Activated naive CD8-positive, alpha-beta T cell (primary cell): ENCODE measurements around the gene TMED1.
"Not testable (repeated sequence)": the region's sequence is repeated elsewhere in the genome, so short reads cannot be mapped to it uniquely, and the experiment has no call there.

Experiments used
- H3K27ac Mint-ChIP-seq: one replicate; pipeline ENCODE4 v1.8.0; 2021; ENCODE audit warnings: mixed read lengths
- H3K27me3 Mint-ChIP-seq: one replicate; pipeline ENCODE4 v1.8.0; 2021; ENCODE audit warnings: mixed read lengths
- H3K36me3 Mint-ChIP-seq: one replicate; pipeline ENCODE4 v1.8.0; 2021; ENCODE audit warnings: mixed read lengths
- H3K4me1 Mint-ChIP-seq: one replicate; pipeline ENCODE4 v1.8.0; 2021; ENCODE audit warnings: low read depth, mixed read lengths
- H3K4me3 Mint-ChIP-seq: one replicate; pipeline ENCODE4 v1.8.0; 2021; ENCODE audit warnings: mild to moderate bottlenecking, mixed read lengths
- H3K9me3 Mint-ChIP-seq: one replicate; pipeline ENCODE4 v1.8.0; 2021; ENCODE audit warnings: low read depth, mixed read lengths

TMED1 gene

GRCh38 chr19:10850631-10851030 is 14.6 kb upstream of the TMED1 start:
- peaks cover 8% of the 10 kb centered on the region for H3K4me1 Mint-ChIP-seq
- H3K36me3 Mint-ChIP-seq, result peaks cover 4% of the 10 kb centered on the region
- no peak overlapping the region for H3K27ac Mint-ChIP-seq
- peaks cover 5% of the 10 kb centered on the region for H3K9me3 Mint-ChIP-seq
- H3K4me3 Mint-ChIP-seq, result no peak overlapping the region
- H3K27me3 Mint-ChIP-seq, result no peaks in the 10 kb centered on the region

GRCh38 chr19:10848230-10848856 is 12.3 kb upstream of the TMED1 start, which contains the start of gene C19orf38:
Gene C19orf38 (plus strand): TSS chr19:10848415. CDS start chr19:10848509, 94 bp downstream.
- H3K36me3 Mint-ChIP-seq, result peaks cover 6% of the 10 kb centered on the region
- H3K27me3 Mint-ChIP-seq, result no peaks in the 10 kb centered on the region
- H3K9me3 Mint-ChIP-seq, result peaks cover 5% of the 10 kb centered on the region
- H3K4me3 Mint-ChIP-seq, result peak within 1 kb of the TSS; percentile 56
- H3K27ac Mint-ChIP-seq, result no peak within 1 kb of the TSS
- peaks cover 8% of the 10 kb centered on the region for H3K4me1 Mint-ChIP-seq

- peaks cover 6% of the 10 kb centered on the region for H3K36me3 Mint-ChIP-seq
- H3K9me3 Mint-ChIP-seq, result peaks cover 5% of the 10 kb centered on the region
- H3K4me1 Mint-ChIP-seq, result peaks cover 8% of the 10 kb centered on the region
- H3K27me3 Mint-ChIP-seq, result no peaks in the 10 kb centered on the region
- no peak overlapping the region for H3K4me3 Mint-ChIP-seq
- no peak overlapping the region for H3K27ac Mint-ChIP-seq
Observed at GRCh38 chr19:10846500-10847202, 10.6 kb upstream of the TMED1 start.

GRCh38 chr19:10842788-10843187 is 6.8 kb upstream of the TMED1 start:
- H3K4me1 Mint-ChIP-seq, result no peaks in the 10 kb centered on the region
- peaks cover 8% of the 10 kb centered on the region for H3K9me3 Mint-ChIP-seq
- H3K27ac Mint-ChIP-seq, result no peak overlapping the region
- peaks cover 6% of the 10 kb centered on the region for H3K36me3 Mint-ChIP-seq
- H3K4me3 Mint-ChIP-seq, result no peak overlapping the region
- H3K27me3 Mint-ChIP-seq, result no peaks in the 10 kb centered on the region

DNA sequence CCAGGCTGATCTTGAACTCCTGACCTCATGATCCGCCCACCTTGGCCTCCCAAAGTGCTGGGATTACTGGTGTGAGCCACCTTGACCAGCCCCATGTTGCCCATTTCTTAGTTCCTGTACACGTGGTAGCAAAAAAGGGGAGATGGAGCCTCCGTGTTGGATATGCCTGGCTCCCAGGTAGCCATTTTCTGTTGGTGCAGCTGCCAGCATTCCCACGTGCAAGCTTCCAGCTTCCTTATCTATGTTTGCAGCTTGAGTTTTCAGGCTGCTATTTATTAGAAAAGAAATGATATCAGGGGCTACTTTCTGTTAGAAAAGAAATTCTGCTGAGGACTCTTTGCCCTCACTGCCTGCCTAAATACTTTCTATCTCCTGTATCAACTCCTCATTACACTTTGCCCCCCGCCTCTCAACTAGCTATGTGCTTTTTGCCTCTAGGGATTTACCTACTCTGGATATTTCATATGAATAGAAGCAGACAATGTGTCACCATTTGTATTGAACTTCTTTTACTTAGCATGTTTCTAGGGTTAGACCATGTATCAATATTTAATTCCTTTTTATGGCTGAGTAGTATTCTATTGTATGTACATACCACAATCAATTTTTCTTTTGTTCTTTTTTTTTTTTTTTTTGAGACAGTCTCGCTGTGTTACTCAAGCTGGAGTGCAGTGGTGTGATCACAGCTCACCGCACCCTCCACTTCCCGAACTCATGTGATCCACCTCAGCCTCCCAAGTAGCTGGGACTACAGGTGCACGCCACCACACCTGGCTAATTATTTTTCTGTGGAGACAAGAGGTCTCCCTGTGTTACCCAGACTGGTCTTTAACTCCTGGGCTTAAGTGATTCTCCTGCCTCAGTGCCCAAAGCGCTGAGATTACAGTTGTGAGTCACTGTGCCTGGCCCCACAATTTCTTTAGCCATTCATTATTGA is 3.4 kb upstream of the TMED1 start:
- peaks cover 7% of the 10 kb centered on the region for H3K36me3 Mint-ChIP-seq
- no peak overlapping the region for H3K27ac Mint-ChIP-seq
- H3K27me3 Mint-ChIP-seq, result no peaks in the 10 kb centered on the region
- peaks cover 3% of the 10 kb centered on the region for H3K9me3 Mint-ChIP-seq
- H3K4me3 Mint-ChIP-seq, result no peak overlapping the region
- H3K4me1 Mint-ChIP-seq, result peaks cover 10% of the 10 kb centered on the region

DNA sequence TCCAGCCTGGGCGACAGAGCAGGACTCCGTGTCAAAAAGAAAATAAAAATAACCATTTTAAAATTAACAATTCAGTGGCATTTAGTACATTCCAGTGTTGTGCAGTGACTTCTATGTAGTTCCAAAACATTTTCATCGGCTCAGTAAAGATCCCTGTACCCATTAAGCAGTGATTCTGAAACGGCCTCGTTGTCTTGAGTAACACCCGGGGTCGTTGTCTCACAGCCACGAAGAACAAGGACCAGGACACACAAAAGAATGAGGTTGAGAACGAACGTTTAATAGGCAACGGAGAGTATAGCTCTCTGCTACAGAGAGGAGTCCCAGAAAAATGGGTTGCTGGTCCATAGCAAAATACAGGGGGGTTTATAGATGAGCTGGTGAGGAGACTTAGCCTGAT is 2.4 kb upstream of the TMED1 start:
- H3K4me1 Mint-ChIP-seq, result peaks cover 10% of the 10 kb centered on the region
- no peaks in the 10 kb centered on the region for H3K27me3 Mint-ChIP-seq
- H3K9me3 Mint-ChIP-seq, result peaks cover 3% of the 10 kb centered on the region
- peaks cover 5% of the 10 kb centered on the region for H3K36me3 Mint-ChIP-seq
- no peak overlapping the region for H3K27ac Mint-ChIP-seq
- H3K4me3 Mint-ChIP-seq, result no peak overlapping the region

DNA sequence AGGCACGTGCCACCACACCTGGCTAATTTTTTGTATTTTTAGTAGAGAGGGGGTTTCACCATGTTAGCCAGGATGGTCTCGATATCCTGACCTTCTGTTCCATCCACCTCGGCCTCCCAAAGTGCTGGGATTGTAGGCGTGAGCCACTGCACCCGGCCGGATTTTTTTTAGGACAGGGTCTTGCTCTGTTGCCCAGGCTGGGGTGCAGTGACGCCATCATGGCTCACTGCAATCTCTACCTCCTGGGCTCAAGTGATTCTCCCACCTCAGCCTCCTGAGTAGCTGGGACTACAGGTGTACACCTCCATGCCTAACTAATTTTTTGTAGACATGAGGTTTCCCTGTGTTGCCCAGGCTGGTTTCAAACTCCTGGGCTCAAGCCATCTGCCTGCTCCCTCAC is 1.6 kb upstream of the TMED1 start:
- H3K27ac Mint-ChIP-seq, H3K9me3 Mint-ChIP-seq, H3K27me3 Mint-ChIP-seq, H3K36me3 Mint-ChIP-seq, H3K4me1 Mint-ChIP-seq, H3K4me3 Mint-ChIP-seq: not testable (repeated sequence)

DNA sequence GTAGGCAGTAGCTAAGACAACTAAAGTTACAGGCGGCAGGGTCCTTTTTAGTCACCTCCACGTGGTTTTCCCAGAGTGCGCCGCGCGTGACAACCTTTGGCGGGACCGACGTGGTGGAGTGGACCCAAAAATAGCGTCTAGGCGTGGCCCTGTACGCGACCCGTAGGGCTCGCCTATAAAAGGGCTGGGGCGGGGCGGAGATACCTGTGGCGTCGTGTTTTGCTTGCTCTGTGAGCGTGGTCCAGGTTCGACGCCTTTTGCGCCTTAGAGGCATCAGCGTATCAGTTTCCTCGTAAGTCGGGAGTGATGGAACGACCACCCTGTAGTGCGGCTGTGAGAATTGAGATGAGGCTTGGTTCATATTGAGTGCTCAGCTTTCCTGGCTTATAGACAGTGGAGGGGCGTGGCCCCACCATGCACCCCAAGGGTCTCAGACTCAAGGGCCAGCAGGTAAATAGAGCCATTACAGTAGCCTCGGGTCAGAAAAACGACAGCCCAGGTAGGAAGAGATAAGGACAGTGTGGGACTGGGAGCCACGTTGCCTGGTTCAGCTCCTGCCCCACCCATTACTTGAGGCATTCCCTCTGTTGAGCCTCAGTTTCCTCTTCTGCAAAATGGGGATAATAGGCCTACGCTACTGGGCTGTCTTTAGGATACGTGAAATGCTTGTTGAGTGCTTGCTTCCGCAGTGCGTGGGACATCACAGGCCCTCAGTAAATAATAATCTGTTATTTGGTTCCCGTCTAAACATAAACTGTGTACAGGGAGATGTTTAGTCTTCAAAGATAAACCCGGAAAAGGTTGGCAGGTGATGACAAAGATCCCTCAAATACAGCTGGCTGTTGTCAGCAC is 693 bp upstream of the TMED1 start:
- H3K4me1 Mint-ChIP-seq, result peaks cover 10% of the 10 kb centered on the region
- H3K36me3 Mint-ChIP-seq, result peaks cover 5% of the 10 kb centered on the region
- peaks cover 3% of the 10 kb centered on the region for H3K9me3 Mint-ChIP-seq
- H3K27me3 Mint-ChIP-seq, result no peaks in the 10 kb centered on the region
- H3K4me3 Mint-ChIP-seq, result peak overlapping the region; percentile 95
- H3K27ac Mint-ChIP-seq, result peak overlapping the region; percentile 100

DNA sequence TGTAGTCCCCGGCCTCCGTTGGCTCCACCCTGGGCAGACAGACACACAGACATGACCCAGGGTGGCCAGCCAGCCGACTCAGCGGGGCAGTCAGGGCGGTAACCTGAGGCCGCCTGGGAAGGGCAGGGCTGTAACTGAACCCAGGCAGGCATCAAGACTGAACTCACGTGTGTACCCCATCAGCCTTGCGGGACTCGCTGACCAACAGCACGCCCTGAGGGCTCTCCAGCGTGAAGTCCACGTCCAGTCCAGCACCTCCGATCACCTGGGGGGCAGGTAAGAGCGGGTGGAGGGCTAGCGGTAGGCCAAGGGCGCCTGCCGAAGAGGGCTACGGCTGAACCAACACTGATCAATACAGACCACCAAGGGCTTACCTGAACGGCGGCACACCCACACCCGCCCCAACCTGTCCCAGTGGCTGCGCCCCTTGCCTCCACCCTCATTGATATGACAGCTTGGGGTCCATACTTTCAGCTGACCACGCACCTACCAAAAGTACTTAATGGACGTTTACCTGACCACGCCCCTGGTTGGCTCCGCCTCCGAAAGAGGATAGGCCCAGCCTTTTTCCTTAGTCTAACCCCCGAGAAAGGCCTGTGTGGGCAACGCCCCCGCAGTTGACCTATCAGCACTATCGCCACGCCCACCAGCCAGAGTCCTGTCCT is 791 bp downstream of the TMED1 start:
- H3K9me3 Mint-ChIP-seq, result peaks cover 3% of the 10 kb centered on the region
- H3K4me3 Mint-ChIP-seq, result peak overlapping the region; percentile 95
- peaks cover 10% of the 10 kb centered on the region for H3K4me1 Mint-ChIP-seq
- H3K36me3 Mint-ChIP-seq, result peaks cover 5% of the 10 kb centered on the region
- peak overlapping the region; percentile 100 for H3K27ac Mint-ChIP-seq
- no peaks in the 10 kb centered on the region for H3K27me3 Mint-ChIP-seq

DNA sequence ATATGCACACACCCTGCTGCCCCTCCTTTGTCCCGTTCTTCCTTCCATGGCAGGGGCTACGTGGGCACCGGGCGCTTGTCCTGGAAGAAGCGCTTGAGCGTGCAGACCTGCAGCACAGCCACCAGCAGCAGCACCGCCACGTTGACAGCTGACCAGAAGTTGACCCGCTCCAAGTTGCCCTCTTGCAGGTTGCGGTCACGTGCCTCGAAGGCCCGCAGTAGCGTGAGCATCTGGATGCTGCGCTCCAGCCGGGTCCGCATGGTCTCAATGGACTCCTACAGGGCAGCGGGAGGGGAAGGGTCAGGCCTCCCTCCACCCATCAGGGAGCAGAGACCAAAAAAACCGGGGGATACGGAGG is 3.1 kb downstream of the TMED1 start:
- Mint-ChIP-seq H3K36me3 (peaks cover 5% of the 10 kb centered on the region), H3K9me3 (no peaks in the 10 kb centered on the region), H3K4me1 (peaks cover 10% of the 10 kb centered on the region), H3K27ac (peak overlapping the region; percentile 28), H3K27me3 (no peaks in the 10 kb centered on the region), H3K4me3 (no peak overlapping the region)

- no peaks in the 10 kb centered on the region for H3K9me3 Mint-ChIP-seq
- H3K36me3 Mint-ChIP-seq, result peaks cover 5% of the 10 kb centered on the region
- no peak overlapping the region for H3K4me3 Mint-ChIP-seq
- H3K27ac Mint-ChIP-seq, result no peak overlapping the region
- no peaks in the 10 kb centered on the region for H3K27me3 Mint-ChIP-seq
- H3K4me1 Mint-ChIP-seq, result peaks cover 10% of the 10 kb centered on the region
Observed at GRCh38 chr19:10831987-10832938, 3.7 kb downstream of the TMED1 start.

DNA sequence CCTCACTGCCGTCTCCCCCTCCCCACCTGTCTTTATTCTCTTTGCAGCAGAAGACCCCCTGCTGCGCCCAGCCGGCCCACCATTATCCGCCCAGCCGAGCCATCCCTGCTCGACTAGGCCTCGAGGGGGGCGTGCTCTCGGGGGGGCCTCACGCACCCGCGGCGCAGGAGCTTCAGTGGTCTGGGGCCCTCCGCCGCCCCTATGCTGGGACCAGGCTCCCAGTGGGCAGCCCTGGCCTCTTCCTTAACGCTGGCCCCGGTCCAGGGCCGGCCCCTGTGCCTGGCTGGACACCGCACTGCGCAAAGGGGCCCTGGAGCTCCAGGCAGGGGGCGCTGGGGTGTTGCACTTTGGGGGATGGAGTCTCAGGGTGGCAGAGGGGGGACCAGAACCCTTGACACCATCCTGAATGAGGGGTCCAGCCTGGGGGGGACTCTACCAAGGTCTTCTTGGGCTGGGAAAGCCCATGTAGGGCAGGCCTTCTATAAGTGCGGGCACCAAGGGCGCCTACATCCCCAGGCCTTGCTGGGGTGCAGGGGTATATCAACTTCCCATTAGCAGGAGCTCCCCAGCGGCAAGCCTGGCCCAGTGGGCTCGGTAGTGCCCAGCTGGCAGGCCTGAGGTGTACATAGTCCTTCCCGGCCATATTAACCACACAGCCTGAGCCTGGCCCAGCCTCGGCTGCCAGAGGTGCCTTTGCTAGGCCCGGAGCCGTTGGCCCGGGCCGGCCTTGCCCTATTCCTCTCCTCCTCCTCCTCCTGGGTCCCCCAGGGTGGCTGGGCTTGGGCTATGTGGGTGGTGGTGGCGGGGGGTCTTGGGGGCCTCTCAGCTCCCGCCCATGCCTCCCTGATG is 4.9 kb downstream of the TMED1 start:
- Mint-ChIP-seq H3K27ac (no peak overlapping the region), H3K27me3 (no peaks in the 10 kb centered on the region), H3K36me3 (peaks cover 3% of the 10 kb centered on the region), H3K4me3 (no peak overlapping the region), H3K9me3 (no peaks in the 10 kb centered on the region), H3K4me1 (peaks cover 4% of the 10 kb centered on the region)
